ENCODE data around the gene CACNA1G.

DNA sequence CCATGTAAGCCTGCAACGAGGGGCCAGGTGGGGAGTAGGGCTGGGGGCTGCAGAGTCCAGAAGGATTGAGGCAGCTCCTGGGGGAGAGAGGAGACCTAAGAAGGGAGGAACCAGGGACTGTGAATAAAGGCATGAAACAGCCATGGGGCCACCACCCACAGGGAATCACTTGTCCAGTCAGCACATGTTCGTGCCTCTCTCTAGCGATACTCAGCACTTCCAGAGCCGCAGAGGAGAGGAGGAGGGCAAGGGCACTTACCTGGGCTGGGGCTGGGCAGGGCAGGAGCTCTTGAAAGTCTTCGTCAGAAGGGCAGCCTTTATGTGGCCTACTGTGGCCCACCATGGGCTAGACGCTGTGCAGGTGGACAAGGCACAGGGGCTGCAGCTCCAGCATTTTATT, 24.2 kb downstream of the CACNA1G start:
- TF ChIP-seq EZH2 (IDR thresholded peaks at IDR 0.05; ENCODE audit: insufficient read depth, poor library complexity, severe bottlenecking): no peak
- no peak for TF ChIP-seq EZH2phosphoT487 (IDR thresholded peaks at IDR 0.05; ENCODE audit: insufficient read depth, low read depth)
